Measurements from ENCODE around the gene GNAO1.

- TF ChIP-seq CTCF (IDR thresholded peaks at IDR 0.05) (no peak), EZH2 (IDR thresholded peaks at IDR 0.05) (no peak)
These were observed 172.0 kb downstream of the GNAO1 start for GRCh38 chr16:56363181-56363716.

Data from neural progenitor cell (in vitro differentiated cells).